AML-193 (cell line): Measurements from ENCODE around the gene ITGB7.
"Not testable (repeated sequence)": the region's sequence is repeated elsewhere in the genome, so short reads cannot be mapped to it uniquely, and the experiment has no call there.

Experiments used
- DNase-seq, 2 experiments: peaks; one replicate each; lab custom pipeline; 2025; lab: John Stamatoyannopoulos, UW

ITGB7 gene

GRCh38 chr12:53218551-53219291 is 11.7 kb upstream of the ITGB7 start:
- no peak for DNase-seq

GRCh38 chr12:53217931-53218307 is 10.9 kb upstream of the ITGB7 start:
- DNase-seq = no peak

DNA sequence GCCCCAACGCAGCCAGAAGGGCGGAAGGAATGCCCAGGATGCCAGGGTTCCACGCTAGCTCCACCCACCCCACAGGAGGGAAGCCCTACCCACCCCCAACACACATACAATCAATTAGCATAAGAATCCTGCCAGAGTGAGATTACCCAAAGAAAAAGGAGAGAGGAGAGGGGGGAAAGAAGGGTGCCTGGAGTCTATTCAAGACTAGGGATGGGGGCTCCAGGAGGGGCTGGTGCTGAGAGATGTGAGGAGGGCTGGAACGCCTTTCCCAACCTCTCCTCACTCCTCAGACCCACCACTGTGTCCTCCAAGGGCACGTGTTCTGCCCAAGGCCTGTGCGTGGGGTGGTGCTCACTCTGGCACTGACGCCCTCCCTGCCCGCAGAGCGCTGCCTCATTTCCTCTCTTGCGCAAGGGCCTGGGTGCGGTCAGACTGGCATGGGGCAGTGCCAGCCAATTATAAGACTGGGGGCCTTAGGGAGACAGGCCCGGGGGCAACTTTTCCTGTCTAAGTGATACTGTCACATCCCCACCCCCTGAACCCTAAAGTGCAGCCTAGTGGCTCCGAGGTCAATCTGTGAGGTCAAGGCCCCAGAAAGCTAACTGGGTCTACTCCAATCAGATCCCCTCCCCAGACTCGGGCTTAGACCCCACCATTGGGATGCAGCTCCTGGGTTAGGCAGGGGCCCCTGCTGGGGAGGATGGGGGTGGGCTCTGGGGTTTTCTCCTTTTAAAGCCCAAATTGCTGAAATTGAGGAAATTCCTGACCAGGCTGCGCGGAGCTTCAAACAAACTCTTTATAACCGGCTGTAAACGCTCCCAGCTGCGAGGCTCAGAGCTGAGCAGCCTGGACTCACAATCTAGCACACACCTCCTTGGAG is 10.2 kb upstream of the ITGB7 start:
- peak in 1 of 2 experiments; percentile 25 for DNase-seq

- no peak for DNase-seq
Observed at GRCh38 chr12:53215497-53215896, 8.4 kb upstream of the ITGB7 start.

DNA sequence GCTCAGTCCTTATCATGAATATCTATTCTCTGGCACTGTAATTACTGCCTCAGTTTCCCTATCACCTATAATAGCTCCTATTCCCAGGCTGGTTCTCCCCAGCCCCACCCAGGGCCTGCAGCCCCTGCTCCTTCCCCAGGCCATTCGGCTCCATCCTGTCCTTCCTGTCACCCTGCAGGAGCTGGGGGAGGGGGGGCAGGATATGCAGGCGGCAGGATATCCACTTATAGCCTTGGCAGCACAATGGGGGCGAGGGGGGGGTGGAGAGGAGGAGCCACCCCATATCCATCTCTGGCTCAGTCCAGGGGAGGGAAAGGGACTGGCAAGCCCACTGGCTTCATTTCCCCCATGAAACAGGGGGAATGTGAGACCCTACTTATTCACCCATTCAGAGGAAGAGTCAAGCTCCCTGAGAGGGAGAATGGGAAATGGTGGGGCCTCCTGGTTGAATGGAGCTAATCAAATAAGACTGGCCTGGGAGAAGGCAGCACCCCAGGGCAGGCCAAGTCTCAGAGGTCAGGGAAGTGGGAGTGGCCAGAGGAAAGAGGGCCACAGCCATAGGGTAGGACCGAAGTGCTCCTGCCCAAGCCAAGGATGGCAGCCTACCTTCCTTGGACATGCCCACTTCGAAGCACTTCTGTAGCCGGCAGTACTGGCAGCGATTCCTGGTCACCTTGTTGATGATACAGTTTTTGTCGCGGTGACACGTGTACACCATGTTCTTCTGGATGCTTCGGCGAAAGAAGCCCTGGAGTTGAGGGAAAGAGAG is 7.8 kb upstream of the ITGB7 start:
- DNase-seq = no peak

DNA sequence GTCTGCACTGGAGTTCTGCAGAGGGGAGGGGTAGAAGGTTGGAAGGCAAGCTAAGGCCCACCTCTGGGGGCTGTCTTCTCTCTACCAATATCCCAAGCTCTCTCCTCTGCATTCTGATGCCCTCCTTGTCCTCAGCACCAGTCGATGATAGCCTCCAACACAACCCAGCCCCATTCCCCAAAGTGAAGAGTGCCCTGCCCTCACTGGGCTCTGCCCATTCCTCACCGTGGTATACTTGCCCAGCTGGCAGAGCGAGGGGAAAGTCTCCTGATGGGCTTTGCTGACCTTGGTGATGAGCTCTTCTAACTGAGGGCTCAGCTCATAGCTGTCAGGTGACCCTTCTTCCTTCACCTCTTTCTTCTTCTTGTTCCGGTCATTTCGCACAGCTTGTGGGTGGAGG is 7.2 kb upstream of the ITGB7 start:
- DNase-seq = no peak

DNA sequence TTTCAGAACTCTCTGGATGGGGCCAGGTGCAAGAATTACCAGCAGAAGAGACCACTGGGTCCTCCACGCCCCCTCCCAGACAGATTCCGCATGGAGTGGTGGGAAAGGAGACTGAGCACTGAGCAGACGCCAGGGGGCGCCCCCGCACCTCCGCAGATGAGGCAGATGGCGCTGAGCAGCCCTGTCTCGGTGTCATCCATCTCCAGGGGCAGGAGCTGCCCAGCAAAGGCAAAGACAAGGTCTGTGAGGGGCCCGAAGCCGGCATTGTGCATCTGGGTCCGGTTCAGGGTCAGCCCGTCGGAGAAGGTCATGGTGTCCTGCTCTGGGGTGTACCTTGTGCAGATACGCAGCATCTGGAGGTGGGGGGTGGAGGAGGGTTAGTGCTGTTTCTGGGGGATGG is 6.3 kb upstream of the ITGB7 start:
- peak; percentile 45 to 51 for DNase-seq

- no peak for DNase-seq
Observed at GRCh38 chr12:53212931-53213330, 5.9 kb upstream of the ITGB7 start.

DNA sequence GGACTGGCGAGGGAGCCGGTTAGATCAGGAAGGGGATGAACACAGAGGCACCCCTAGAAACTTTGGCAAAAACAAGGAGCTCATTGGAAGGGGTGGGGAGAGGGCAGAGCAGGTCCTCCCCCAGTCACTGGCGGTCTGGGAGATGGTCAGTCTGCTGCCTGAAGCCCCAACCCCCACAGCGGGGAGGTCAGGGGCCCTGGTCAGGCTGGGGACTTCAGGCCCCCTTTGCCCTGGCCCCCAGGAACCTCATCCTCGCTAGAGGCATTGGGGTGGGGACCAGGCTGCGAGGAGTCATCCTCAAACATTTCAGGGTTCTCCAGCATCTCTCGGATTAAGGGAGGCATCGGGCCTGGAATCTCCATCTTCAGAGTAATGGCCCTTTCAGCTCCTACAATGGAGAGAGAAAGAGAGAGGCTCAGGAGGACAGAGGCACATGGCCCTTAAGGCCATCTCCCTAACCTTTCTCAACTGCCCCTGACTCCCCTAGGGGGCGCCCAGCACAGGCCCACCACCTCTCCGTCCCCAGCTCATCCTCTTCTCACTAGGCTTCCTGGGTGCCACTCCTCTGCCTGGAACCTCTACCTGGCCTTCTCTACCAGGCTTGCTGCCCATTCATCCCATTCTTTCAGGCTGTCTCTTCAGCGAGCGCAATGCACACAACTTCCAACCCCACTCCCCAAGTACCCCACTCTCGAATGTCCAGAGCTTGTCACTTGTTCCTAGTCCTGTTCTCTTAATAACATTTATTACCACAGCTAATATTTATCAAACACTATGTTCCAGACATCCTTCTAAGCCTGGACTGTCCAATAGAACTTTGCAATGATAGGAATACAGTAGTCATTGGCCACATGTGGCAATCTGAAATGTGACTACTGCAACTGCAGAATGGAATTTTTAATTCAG is 4.7 kb upstream of the ITGB7 start:
- peak; percentile 14 to 18 for DNase-seq

DNA sequence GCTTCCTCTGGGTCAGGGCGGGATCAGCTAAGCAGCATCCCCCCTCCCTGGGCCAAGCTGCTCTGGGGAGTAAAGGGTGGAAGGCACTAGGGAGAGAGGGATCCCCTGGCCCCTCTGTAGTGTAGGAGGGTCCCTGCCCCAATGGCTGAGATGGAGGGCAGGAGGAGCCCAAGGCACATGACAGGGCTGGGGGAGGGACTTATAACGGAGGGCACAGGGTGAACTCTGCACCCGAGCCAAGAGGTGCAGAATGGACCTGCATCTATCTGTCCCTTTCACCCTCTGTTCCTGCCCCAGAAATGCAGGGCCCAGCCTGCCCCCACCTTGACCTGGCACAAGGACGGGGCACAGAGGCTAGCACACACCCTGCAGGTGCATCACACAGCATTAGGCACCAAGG is 3.8 kb upstream of the ITGB7 start:
- DNase-seq = no peak

DNA sequence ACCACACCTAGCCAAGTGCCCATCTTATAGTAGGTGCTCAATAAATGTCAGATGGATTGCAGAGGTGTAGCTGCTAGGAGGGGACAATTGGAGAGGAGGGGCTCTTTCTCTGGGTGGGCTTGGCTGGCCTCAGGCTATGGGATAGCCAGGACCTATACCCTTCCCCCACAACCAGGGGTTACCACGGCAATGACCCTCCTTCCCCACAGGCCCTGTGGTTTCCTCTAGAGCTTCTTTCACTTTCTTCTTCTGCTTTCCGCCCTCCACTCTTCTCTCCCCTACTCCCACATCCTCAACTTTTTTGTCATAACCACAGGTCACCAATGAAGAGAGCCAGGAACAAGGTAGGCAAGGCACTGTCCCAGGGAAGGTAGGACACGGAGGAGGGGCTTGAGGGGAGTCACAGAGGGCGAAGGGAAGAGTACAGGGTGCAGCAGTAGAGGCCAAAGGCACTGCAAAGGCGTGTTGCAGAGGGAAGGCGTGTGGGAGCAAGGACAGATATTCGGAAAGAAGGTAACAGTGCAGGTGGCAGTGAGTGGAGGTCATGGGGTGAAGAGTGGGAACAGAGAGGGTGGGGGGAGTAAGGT is 1.9 kb upstream of the ITGB7 start:
- peak; percentile 55 to 68 for DNase-seq

DNA sequence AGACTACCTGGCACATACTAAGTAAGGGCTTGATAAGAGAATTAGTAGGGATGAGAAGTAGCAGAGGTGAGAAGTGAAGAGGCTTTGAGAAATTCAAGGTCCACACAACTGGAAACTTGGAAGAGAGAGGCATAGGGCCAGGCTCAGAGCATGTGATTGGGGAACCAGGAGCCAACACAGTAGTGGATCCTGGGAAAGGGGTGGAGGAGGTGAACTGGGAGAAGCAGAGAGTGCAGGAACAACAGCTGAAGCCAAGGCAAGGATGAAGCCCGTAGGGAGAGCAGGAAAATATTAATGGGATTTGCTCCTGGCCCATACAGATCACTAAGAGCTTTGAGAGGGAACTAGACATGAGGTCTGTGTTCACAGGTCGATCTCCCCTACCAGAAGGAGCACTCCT is 1.4 kb upstream of the ITGB7 start:
- no peak for DNase-seq

DNA sequence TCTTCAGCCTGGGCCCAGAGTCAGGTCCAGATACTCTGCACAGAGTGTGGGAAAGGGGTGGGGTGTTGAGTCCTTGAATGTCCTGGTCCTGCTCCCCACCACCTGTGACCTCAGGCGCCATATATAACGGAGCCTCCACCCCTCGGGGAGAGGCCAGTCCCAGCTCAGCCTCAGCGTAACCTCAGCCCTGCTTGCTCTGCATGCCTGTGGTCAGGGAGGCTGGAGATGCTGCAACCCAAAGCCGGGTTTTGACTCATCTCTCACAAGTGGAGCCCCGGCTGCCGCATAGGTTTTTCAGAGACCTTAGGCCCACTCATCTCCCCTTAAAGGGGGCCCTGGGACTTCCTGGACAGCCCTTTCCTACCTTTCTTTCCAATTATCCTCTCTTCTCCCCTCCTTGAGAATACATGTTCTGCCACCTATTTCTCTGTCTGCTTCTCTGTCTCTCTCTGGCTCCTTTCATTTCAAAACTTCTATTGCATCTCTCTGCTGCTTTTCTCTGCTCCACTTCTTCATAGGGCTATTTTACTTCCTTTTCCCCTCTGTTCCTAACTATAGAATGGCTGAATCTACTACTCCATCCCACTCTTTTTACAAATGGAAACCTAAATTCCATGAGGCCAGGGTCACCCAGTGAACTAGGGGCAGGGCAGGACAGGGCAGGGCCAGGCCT is 1.2 kb downstream of the ITGB7 start:
- peak; percentile 23 to 60 for DNase-seq

DNA sequence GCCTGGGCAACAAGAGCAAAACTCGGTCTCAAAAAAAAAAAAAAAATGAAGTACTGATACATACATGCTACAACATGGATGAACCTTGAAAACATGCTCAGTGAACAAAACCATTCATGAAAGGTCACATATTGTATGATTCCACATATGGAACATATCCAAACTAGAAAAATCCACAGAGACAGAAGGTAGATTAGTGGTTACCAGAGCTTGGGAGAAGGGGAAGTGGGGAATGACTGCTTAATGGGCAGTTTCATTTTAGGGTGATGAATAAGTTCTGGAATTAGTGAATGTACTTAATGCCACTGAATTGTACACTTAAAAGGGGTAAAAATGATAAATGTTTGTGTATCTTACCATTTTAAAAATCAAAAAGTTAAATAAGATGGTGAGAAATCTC is 2.7 kb downstream of the ITGB7 start:
- DNase-seq = no peak

DNA sequence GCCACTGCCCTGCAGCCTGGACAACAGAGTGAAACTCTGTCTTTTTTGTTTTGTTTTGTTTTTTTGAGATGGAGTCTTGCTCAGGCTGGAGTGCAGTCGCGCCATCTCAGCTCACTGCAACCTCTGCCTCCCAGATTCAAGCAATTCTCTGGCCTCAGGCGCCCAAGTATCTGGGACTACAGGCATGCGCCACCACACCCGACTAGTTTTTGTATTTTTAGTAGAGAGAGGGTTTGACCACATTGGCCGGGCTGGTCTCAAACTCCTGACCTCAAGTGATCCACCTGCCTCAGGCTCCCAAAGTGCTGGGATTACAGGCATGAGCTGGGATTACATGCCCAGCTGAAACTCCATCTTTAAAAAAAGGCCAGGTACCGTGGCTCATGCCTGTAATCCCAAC is 4.7 kb downstream of the ITGB7 start:
- DNase-seq = not testable (repeated sequence)

DNA sequence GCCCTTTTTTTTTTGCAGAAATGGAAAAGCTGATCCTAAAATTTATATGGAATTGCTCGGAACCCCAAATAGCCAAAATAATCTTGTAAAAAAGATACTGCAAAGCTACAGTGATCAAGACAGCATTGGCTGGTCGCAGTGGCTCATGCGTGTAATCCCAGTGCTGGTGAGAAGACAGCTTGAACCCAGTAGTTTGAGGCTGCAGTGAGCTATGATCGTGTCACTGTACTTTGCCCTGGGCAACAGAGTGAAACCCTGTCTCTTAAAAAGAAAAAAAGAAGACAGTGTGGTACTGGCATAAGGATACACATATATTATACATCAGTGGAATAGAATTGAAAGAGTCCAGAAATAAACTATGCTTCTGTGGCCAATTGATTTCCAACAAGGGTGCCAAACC is 5.4 kb downstream of the ITGB7 start:
- DNase-seq = no peak

GRCh38 chr12:53201177-53201541 is 5.9 kb downstream of the ITGB7 start:
- DNase-seq = no peak

GRCh38 chr12:53200458-53201176 is 6.4 kb downstream of the ITGB7 start:
- DNase-seq = no peak

DNA sequence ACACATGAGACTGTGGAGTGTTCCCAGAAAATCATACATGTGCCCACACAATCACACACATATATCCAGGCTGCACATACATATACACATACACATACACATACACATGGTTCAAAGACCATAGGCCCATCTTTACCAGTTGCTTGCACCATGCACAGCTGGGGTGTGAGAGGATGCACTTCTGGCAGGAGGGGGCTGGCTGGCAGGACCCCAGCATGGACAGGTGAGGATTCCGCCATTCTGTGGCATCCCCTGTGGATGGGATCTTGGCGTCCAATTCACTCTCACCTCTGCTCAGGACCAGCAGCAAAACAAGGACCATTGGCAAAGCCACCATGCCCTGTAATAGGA is 7.0 kb downstream of the ITGB7 start:
- DNase-seq = no peak

- no peak for DNase-seq
Observed at GRCh38 chr12:53199700-53200099, 7.4 kb downstream of the ITGB7 start.
